ENCODE measurements around the gene PUS3. TPM values are rescaled to one million over a fixed set of nuclear protein-coding genes. Genes with fewer than 3 reads are reported as not detected.

The PUS3 gene
- polyA plus RNA-seq, 1 donor from 2014 or later, result 15.5 TPM

GRCh38 chr11:125886997-125887372 lies 16.0 kb downstream of the PUS3 start:
- no peak for TF ChIP-seq MXI1 (conservative IDR thresholded peaks at IDR 0.05; ENCODE audit: poor library complexity, severe bottlenecking)
- no peaks in the 10 kb centered on the region for H3K36me3 ChIP-seq (ENCODE audit: insufficient read depth, low read length)
- H3K27me3 ChIP-seq (ENCODE audit: insufficient read depth, low read depth, low read length), result no peaks in the 10 kb centered on the region
- H4K20me1 ChIP-seq (ENCODE audit: insufficient read depth), result no peaks in the 10 kb centered on the region
- no peaks in the 10 kb centered on the region for H3K9me2 ChIP-seq (ENCODE audit: insufficient read depth, low read length)
- peak overlapping the region; percentile 77 for H3K27ac ChIP-seq (ENCODE audit: low read length)
- peak overlapping the region; percentile 78 for H3K9ac ChIP-seq (ENCODE audit: low read length)
- H2AFZ ChIP-seq (ENCODE audit: low read depth, low read length), result no peak overlapping the region
- H3K4me3 ChIP-seq (ENCODE audit: low read length), result peak overlapping the region; percentile 93
- no peaks in the 10 kb centered on the region for H3F3A ChIP-seq (ENCODE audit: insufficient read depth, low read length, poor library complexity, severe bottlenecking)
- H3K4me2 ChIP-seq (ENCODE audit: low read length), result no peak overlapping the region
- no peaks in the 10 kb centered on the region for H3K9me3 ChIP-seq (ENCODE audit: low read length)
- no peaks in the 10 kb centered on the region for H3K79me2 ChIP-seq (replicated peaks; ENCODE audit: insufficient read depth, low read length)

- H3K79me2 ChIP-seq (replicated peaks; ENCODE audit: insufficient read depth, low read length), result no peaks in the 10 kb centered on the region
- H2AFZ ChIP-seq (ENCODE audit: low read depth, low read length), result no peak overlapping the region
- H3K27ac ChIP-seq (ENCODE audit: low read length), result no peak overlapping the region
- no peak overlapping the region for H3K4me3 ChIP-seq (ENCODE audit: low read length)
- TF ChIP-seq SMC3 (conservative IDR thresholded peaks at IDR 0.05; ENCODE audit: poor library complexity) (no peak), POLR2AphosphoS5 (IDR thresholded peaks at IDR 0.05) (no peak), RAD21 (conservative IDR thresholded peaks at IDR 0.05) (no peak), TAF1 (IDR thresholded peaks at IDR 0.05; ENCODE audit: low read depth) (no peak), MXI1 (conservative IDR thresholded peaks at IDR 0.05; ENCODE audit: poor library complexity, severe bottlenecking) (no peak), CTCF (IDR thresholded peaks at IDR 0.05; ENCODE audit: poor library complexity, severe bottlenecking) (no peak), REST (IDR thresholded peaks at IDR 0.05; ENCODE audit: borderline replicate concordance) (no peak), EP300 (conservative IDR thresholded peaks at IDR 0.05; ENCODE audit: poor library complexity, severe bottlenecking) (no peak)
- H3K4me2 ChIP-seq (ENCODE audit: low read length), result no peak overlapping the region
- no peaks in the 10 kb centered on the region for H3K9me2 ChIP-seq (ENCODE audit: insufficient read depth, low read length)
- no peak overlapping the region for H3K9ac ChIP-seq (ENCODE audit: low read length)
- no peaks in the 10 kb centered on the region for H3K36me3 ChIP-seq (ENCODE audit: insufficient read depth, low read length)
- no peaks in the 10 kb centered on the region for H4K20me1 ChIP-seq (ENCODE audit: insufficient read depth)
- H3K27me3 ChIP-seq (ENCODE audit: insufficient read depth, low read depth, low read length), result no peaks in the 10 kb centered on the region
- H3K9me3 ChIP-seq (ENCODE audit: low read length), result no peaks in the 10 kb centered on the region
- H3F3A ChIP-seq (ENCODE audit: insufficient read depth, low read length, poor library complexity, severe bottlenecking), result no peaks in the 10 kb centered on the region
Measured at GRCh38 chr11:125883375-125883774, 19.6 kb downstream of the PUS3 start.

GRCh38 chr11:125881291-125881690 lies 21.7 kb downstream of the PUS3 start:
- Histone ChIP-seq H3K27me3 (ENCODE audit: insufficient read depth, low read depth, low read length) (no peaks in the 10 kb centered on the region), H3K4me3 (ENCODE audit: low read length) (no peak overlapping the region), H3K4me2 (ENCODE audit: low read length) (no peak overlapping the region), H2AFZ (ENCODE audit: low read depth, low read length) (no peak overlapping the region), H3K36me3 (ENCODE audit: insufficient read depth, low read length) (no peaks in the 10 kb centered on the region), H3F3A (ENCODE audit: insufficient read depth, low read length, poor library complexity, severe bottlenecking) (no peaks in the 10 kb centered on the region), H3K9me3 (ENCODE audit: low read length) (no peaks in the 10 kb centered on the region), H3K9me2 (ENCODE audit: insufficient read depth, low read length) (no peaks in the 10 kb centered on the region), H3K27ac (ENCODE audit: low read length) (no peak overlapping the region), H3K9ac (ENCODE audit: low read length) (no peak overlapping the region), H3K79me2 (replicated peaks; ENCODE audit: insufficient read depth, low read length) (no peaks in the 10 kb centered on the region), H4K20me1 (ENCODE audit: insufficient read depth) (no peaks in the 10 kb centered on the region)
- TF ChIP-seq CTCF (IDR thresholded peaks at IDR 0.05; ENCODE audit: poor library complexity, severe bottlenecking) (no peak), SMC3 (conservative IDR thresholded peaks at IDR 0.05; ENCODE audit: poor library complexity) (no peak), EP300 (conservative IDR thresholded peaks at IDR 0.05; ENCODE audit: poor library complexity, severe bottlenecking) (no peak), TAF1 (IDR thresholded peaks at IDR 0.05; ENCODE audit: low read depth) (no peak), MXI1 (conservative IDR thresholded peaks at IDR 0.05; ENCODE audit: poor library complexity, severe bottlenecking) (no peak)

Data from neural cell (in vitro differentiated cells).